Muscle layer of colon (tissue), 2 donors: Measurements from ENCODE around the gene DLL4.

Experiments used
- H3K27ac ChIP-seq: one replicate; pipeline ENCODE4 v1.7.0; 2013; ENCODE audit warnings: low read depth, mild to moderate bottlenecking, low read length, moderate library complexity
- H3K27me3 ChIP-seq, 2 donors: one replicate each; pipeline ENCODE4 v1.7.0; 2013; ENCODE audit warnings: low read length in 2 of 2, mild to moderate bottlenecking in 2 of 2; ENCODE audit not compliant: insufficient read depth in 2 of 2, control insufficient read depth in 1 of 2
- H3K36me3 ChIP-seq: one replicate; pipeline ENCODE4 v1.7.0; 2013; ENCODE audit warnings: mild to moderate bottlenecking, low read length; ENCODE audit not compliant: insufficient read depth
- H3K4me1 ChIP-seq: one replicate; pipeline ENCODE4 v1.7.0; 2013; ENCODE audit warnings: mild to moderate bottlenecking, low read length; ENCODE audit not compliant: insufficient read depth
- H3K4me3 ChIP-seq, 2 donors: one replicate each; pipeline ENCODE4 v1.7.0; 2013; ENCODE audit warnings: low read length in 2 of 2, low read depth in 1 of 2, mild to moderate bottlenecking in 1 of 2, moderate library complexity in 1 of 2
- H3K9ac ChIP-seq: one replicate; pipeline ENCODE4 v1.7.0; 2013; ENCODE audit warnings: low read length
- H3K9me3 ChIP-seq: one replicate; pipeline ENCODE4 v1.7.0; 2013; ENCODE audit warnings: mild to moderate bottlenecking, low read length
- donor health status: abdominal sarcoma.
- donor health status: Adenocarcinoma of cecum.

DLL4 gene

GRCh38 chr15:40940296-40940801 is 11.2 kb downstream of the DLL4 start:
- H3K36me3 ChIP-seq = no peaks in the 10 kb centered on the region
- peaks cover 16% of the 10 kb centered on the region for H3K4me1 ChIP-seq
- no peak overlapping the region for H3K4me3 ChIP-seq
- H3K9me3 ChIP-seq = no peaks in the 10 kb centered on the region
- no peak overlapping the region for H3K9ac ChIP-seq
- H3K27me3 ChIP-seq = no peaks in the 10 kb centered on the region
- no peak overlapping the region for H3K27ac ChIP-seq

GRCh38 chr15:40941068-40941527 is 12.0 kb downstream of the DLL4 start:
- H3K27ac ChIP-seq = peak overlapping the region; percentile 74
- H3K36me3 ChIP-seq = no peaks in the 10 kb centered on the region
- no peaks in the 10 kb centered on the region for H3K9me3 ChIP-seq
- peaks cover 16% of the 10 kb centered on the region for H3K4me1 ChIP-seq
- H3K9ac ChIP-seq = no peak overlapping the region
- H3K27me3 ChIP-seq = no peaks in the 10 kb centered on the region
- H3K4me3 ChIP-seq = peak overlapping the region; percentile 45 to 58

- no peaks in the 10 kb centered on the region for H3K36me3 ChIP-seq
- H3K27me3 ChIP-seq = no peaks in the 10 kb centered on the region
- no peaks in the 10 kb centered on the region for H3K9me3 ChIP-seq
- peak overlapping the region; percentile 74 for H3K27ac ChIP-seq
- H3K4me1 ChIP-seq = peaks cover 16% of the 10 kb centered on the region
- H3K9ac ChIP-seq = peak overlapping the region; percentile 45
- H3K4me3 ChIP-seq = peak overlapping the region; percentile 58 to 71
These were observed 12.6 kb downstream of the DLL4 start for GRCh38 chr15:40941528-40942336.

- H3K9ac ChIP-seq = peak overlapping the region; percentile 45
- H3K36me3 ChIP-seq = no peaks in the 10 kb centered on the region
- no peaks in the 10 kb centered on the region for H3K27me3 ChIP-seq
- H3K27ac ChIP-seq = peak overlapping the region; percentile 41
- no peaks in the 10 kb centered on the region for H3K9me3 ChIP-seq
- H3K4me3 ChIP-seq = peak overlapping the region; percentile 58 to 71
- H3K4me1 ChIP-seq = peaks cover 16% of the 10 kb centered on the region
These were observed 13.3 kb downstream of the DLL4 start for GRCh38 chr15:40942337-40942854.

GRCh38 chr15:40942878-40943277 is 13.7 kb downstream of the DLL4 start:
- H3K36me3 ChIP-seq = no peaks in the 10 kb centered on the region
- H3K9me3 ChIP-seq = no peaks in the 10 kb centered on the region
- no peak overlapping the region for H3K9ac ChIP-seq
- peak overlapping the region in 1 of 2 donors; percentile 71 for H3K4me3 ChIP-seq
- H3K27ac ChIP-seq = no peak overlapping the region
- no peaks in the 10 kb centered on the region for H3K27me3 ChIP-seq
- H3K4me1 ChIP-seq = peaks cover 16% of the 10 kb centered on the region

GRCh38 chr15:40943764-40944365 is 14.7 kb downstream of the DLL4 start:
- Histone ChIP-seq H3K9ac (no peak overlapping the region), H3K4me3 (no peak overlapping the region), H3K36me3 (no peaks in the 10 kb centered on the region), H3K9me3 (no peaks in the 10 kb centered on the region), H3K27me3 (no peaks in the 10 kb centered on the region), H3K27ac (no peak overlapping the region), H3K4me1 (peaks cover 16% of the 10 kb centered on the region)

- peaks cover 16% of the 10 kb centered on the region for H3K4me1 ChIP-seq
- no peaks in the 10 kb centered on the region for H3K36me3 ChIP-seq
- H3K4me3 ChIP-seq = no peak overlapping the region
- H3K9me3 ChIP-seq = no peaks in the 10 kb centered on the region
- H3K9ac ChIP-seq = no peak overlapping the region
- no peaks in the 10 kb centered on the region for H3K27me3 ChIP-seq
- H3K27ac ChIP-seq = no peak overlapping the region
These were observed 15.6 kb downstream of the DLL4 start for GRCh38 chr15:40944510-40945296.

- Histone ChIP-seq H3K4me3 (no peak overlapping the region), H3K36me3 (no peaks in the 10 kb centered on the region), H3K9ac (no peak overlapping the region), H3K27me3 (no peaks in the 10 kb centered on the region), H3K4me1 (peaks cover 7% of the 10 kb centered on the region), H3K9me3 (no peaks in the 10 kb centered on the region), H3K27ac (no peak overlapping the region)
These were observed 19.8 kb downstream of the DLL4 start for GRCh38 chr15:40948706-40949473.

GRCh38 chr15:40949756-40950207 is 20.6 kb downstream of the DLL4 start:
- Histone ChIP-seq H3K9me3 (no peaks in the 10 kb centered on the region), H3K36me3 (no peaks in the 10 kb centered on the region), H3K9ac (no peak overlapping the region), H3K27ac (no peak overlapping the region), H3K4me3 (no peak overlapping the region), H3K4me1 (peaks cover 7% of the 10 kb centered on the region), H3K27me3 (no peaks in the 10 kb centered on the region)

- no peak overlapping the region for H3K4me3 ChIP-seq
- H3K4me1 ChIP-seq = peaks cover 20% of the 10 kb centered on the region
- no peak overlapping the region for H3K27ac ChIP-seq
- H3K36me3 ChIP-seq = no peaks in the 10 kb centered on the region
- H3K27me3 ChIP-seq = no peaks in the 10 kb centered on the region
- no peak overlapping the region for H3K9ac ChIP-seq
- H3K9me3 ChIP-seq = no peaks in the 10 kb centered on the region
These were observed 22.6 kb downstream of the DLL4 start for GRCh38 chr15:40951764-40952163.
